Measurements from ENCODE around the gene KLRB1. TPM values are rescaled to one million over a fixed set of nuclear protein-coding genes. Genes with fewer than 3 reads are reported as not detected.

Gene KLRB1
- total RNA-seq, 1 donor from 2014 or later: not detected

- H3K9me3 Mint-ChIP-seq (ENCODE audit: unreplicated experiment): no peaks in the 10 kb centered on the region
- TF ChIP-seq CTCF (IDR thresholded peaks at IDR 0.05; ENCODE audit: partially characterized antibody, unreplicated experiment): no peak
These were observed 32.3 kb upstream of the KLRB1 start for GRCh38 chr12:9640024-9640423.

DNA sequence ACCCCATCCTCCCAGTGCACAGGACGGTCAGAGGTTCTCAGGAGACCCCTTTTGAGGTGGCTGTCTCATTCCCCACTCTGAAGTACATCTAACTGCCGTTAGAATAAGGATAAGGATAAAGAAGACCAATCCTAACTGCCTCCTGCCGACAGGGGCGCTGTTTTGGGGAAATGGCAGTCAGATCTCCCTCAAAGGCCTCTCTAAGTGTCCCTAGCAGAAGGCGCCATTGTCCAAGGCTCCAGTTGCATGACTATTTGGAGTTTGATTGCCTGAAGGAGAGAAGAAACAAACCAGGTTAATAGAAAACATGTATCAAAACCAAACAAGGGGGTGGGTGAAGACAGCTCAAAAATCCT, 29.1 kb upstream of the KLRB1 start:
- no peak overlapping the region for H3K4me3 Mint-ChIP-seq (ENCODE audit: unreplicated experiment)
- TF ChIP-seq CTCF (IDR thresholded peaks at IDR 0.05; ENCODE audit: partially characterized antibody, unreplicated experiment): no peak
- no peak overlapping the region for H3K27ac Mint-ChIP-seq (ENCODE audit: unreplicated experiment)
- no peaks in the 10 kb centered on the region for H3K4me1 Mint-ChIP-seq (ENCODE audit: low read depth, unreplicated experiment)
- peaks cover 2% of the 10 kb centered on the region for H3K9me3 Mint-ChIP-seq (ENCODE audit: unreplicated experiment)
- DNase-seq: no peak
- H3K27me3 Mint-ChIP-seq (ENCODE audit: unreplicated experiment): peaks cover 2% of the 10 kb centered on the region
- H3K36me3 Mint-ChIP-seq (ENCODE audit: unreplicated experiment): peaks cover 6% of the 10 kb centered on the region

More at GRCh38 chr12:9640024-9640423, 32.3 kb upstream of the KLRB1 start:
- Mint-ChIP-seq H3K27me3 (ENCODE audit: unreplicated experiment) (no peaks in the 10 kb centered on the region), H3K4me1 (ENCODE audit: low read depth, unreplicated experiment) (no peaks in the 10 kb centered on the region), H3K36me3 (ENCODE audit: unreplicated experiment) (peaks cover under 1% of the 10 kb centered on the region), H3K4me3 (ENCODE audit: unreplicated experiment) (no peak overlapping the region), H3K27ac (ENCODE audit: unreplicated experiment) (no peak overlapping the region)
- no peak for DNase-seq

GRCh38 chr12:9636150-9636850, 28.6 kb upstream of the KLRB1 start:
- Mint-ChIP-seq H3K36me3 (ENCODE audit: unreplicated experiment) (peaks cover 6% of the 10 kb centered on the region), H3K27me3 (ENCODE audit: unreplicated experiment) (peaks cover 2% of the 10 kb centered on the region), H3K4me3 (ENCODE audit: unreplicated experiment) (no peak overlapping the region), H3K9me3 (ENCODE audit: unreplicated experiment) (peaks cover 2% of the 10 kb centered on the region), H3K4me1 (ENCODE audit: low read depth, unreplicated experiment) (no peaks in the 10 kb centered on the region), H3K27ac (ENCODE audit: unreplicated experiment) (no peak overlapping the region)
- DNase-seq: no peak
- TF ChIP-seq CTCF (IDR thresholded peaks at IDR 0.05; ENCODE audit: partially characterized antibody, unreplicated experiment): no peak

GRCh38 chr12:9634969-9635754, 27.4 kb upstream of the KLRB1 start:
- Mint-ChIP-seq H3K4me3 (ENCODE audit: unreplicated experiment) (no peak overlapping the region), H3K9me3 (ENCODE audit: unreplicated experiment) (peaks cover 2% of the 10 kb centered on the region), H3K27me3 (ENCODE audit: unreplicated experiment) (peaks cover 2% of the 10 kb centered on the region), H3K36me3 (ENCODE audit: unreplicated experiment) (peaks cover 6% of the 10 kb centered on the region), H3K27ac (ENCODE audit: unreplicated experiment) (no peak overlapping the region), H3K4me1 (ENCODE audit: low read depth, unreplicated experiment) (no peaks in the 10 kb centered on the region)
- TF ChIP-seq CTCF (IDR thresholded peaks at IDR 0.05; ENCODE audit: partially characterized antibody, unreplicated experiment): no peak
- no peak for DNase-seq
